Activated naive CD4-positive, alpha-beta T cell treated with anti-CD3 and anti-CD28 coated beads, Interleukin-2, amount 50 U/mL, for 72 hours (primary cell): ENCODE results near the gene MDH1B. TPM values are rescaled to one million over a fixed set of nuclear protein-coding genes. Genes with fewer than 3 reads are reported as not detected.

ENCODE experiments used
- ATAC-seq, 2 donors: fragments of 150-1000 bp; cut with Tn5 transposase; 2 replicates each; pipeline ENCODE4 v1.10.0; 2021; ENCODE audit warnings: mild to moderate bottlenecking in 2 of 2, moderate library complexity in 2 of 2
- DNase-seq, 2 donors: peaks; one replicate each; pipeline ENCODE4 v3.0.0; 2021 to 2022; ENCODE audit warnings: low spot score in 2 of 2
- H3K27ac Mint-ChIP-seq, 2 donors: one replicate each; pipeline ENCODE4 v1.8.0; 2022; ENCODE audit warnings: mild to moderate bottlenecking in 2 of 2, mixed read lengths in 2 of 2
- H3K36me3 Mint-ChIP-seq, 2 donors: one replicate each; pipeline ENCODE4 v1.8.0; 2022; ENCODE audit warnings: mixed read lengths in 2 of 2
- H3K9me3 Mint-ChIP-seq, 2 donors: one replicate each; pipeline ENCODE4 v1.8.0; 2022; ENCODE audit warnings: mixed read lengths in 2 of 2
- total RNA-seq, 2 donors: library from RNA; stranded (reverse); gene quantifications; one replicate each; pipeline ENCODE4 v1.2.3, GENCODE V29; 2022

Gene MDH1B
- total RNA-seq, 2 donors from 2014 or later, result 0.36 to 1.4 TPM

DNA sequence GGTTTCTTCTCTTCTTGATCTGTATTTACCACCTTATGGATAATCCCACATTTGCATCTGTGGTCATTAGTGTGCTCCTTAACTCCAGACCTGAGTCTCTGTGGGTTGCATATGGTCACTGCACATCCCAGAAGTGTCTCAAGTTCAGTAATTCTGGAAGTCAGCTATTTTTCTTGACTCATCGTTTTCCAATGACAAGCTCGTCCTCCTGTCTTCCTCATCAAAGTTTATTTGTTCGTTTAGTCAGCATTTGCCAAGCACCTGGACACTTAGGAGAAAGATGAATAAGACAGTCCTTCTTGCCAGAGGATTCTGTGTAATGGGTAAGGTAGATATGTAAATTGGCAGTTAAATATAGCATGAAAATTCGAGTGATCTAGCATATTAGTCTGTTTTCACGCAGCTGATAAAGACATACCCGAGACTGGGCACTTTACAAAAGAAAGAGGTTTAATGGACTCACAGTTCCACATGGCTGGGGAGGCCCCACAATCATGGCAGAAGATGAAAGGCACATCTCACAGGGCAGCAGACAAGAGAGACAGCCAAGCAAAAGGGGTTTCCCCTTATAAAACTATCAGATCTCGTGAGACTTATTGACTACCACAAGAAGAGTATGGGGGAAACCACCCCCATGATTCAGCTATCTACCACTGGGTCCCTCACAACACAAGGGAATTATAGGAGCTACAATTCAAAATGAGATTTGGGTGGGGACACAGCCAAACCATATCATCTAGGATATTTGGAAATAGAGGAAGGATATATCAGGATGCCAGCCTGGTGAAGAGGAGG is 19.6 kb upstream of the MDH1B start:
- ATAC-seq (peak in 1 of 2 donors; percentile 92), DNase-seq (no peak)
- Mint-ChIP-seq H3K36me3 (peaks cover 36 to 43% of the 10 kb centered on the region in 2 donors), H3K27ac (peak overlapping the region; percentile 67 to 70), H3K9me3 (peaks cover 9 to 18% of the 10 kb centered on the region in 2 donors)

GRCh38 chr2:206783718-206784117 is 18.6 kb upstream of the MDH1B start:
- Mint-ChIP-seq H3K36me3 (peaks cover 46 to 53% of the 10 kb centered on the region in 2 donors), H3K27ac (no peak overlapping the region), H3K9me3 (peaks cover 15 to 18% of the 10 kb centered on the region in 2 donors)
- ATAC-seq (no peak), DNase-seq (no peak)

DNA sequence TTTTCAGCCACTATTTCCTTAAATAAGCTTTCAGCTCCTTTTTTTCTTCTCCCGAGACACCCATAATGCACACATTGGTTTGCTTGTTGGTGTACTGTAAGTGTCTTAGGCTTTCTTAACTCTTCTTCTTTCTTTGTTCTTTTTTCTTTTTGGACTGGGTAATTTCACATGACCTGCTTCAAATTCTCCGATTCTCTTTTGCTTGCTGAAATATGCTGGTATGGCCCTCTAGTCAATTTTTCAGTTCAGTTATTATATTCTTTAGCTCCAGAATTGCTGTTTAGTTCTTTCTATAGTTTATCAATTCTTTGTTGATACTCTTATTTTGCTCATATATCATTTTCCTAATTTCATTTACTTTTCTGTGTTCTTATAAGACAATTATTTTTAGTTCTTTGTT is 15.5 kb upstream of the MDH1B start:
- peaks cover 71 to 77% of the 10 kb centered on the region in 2 donors for H3K36me3 Mint-ChIP-seq
- DNase-seq (no peak), ATAC-seq (no peak)
- no peak overlapping the region for H3K27ac Mint-ChIP-seq
- H3K9me3 Mint-ChIP-seq, result peaks cover 15 to 29% of the 10 kb centered on the region in 2 donors

GRCh38 chr2:206776432-206776831 is 11.3 kb upstream of the MDH1B start:
- Mint-ChIP-seq H3K9me3 (peaks cover 11 to 17% of the 10 kb centered on the region in 2 donors), H3K27ac (no peak overlapping the region), H3K36me3 (peaks cover 57 to 85% of the 10 kb centered on the region in 2 donors)
- ATAC-seq (no peak), DNase-seq (no peak)

GRCh38 chr2:206774871-206775270 is 9.7 kb upstream of the MDH1B start:
- Mint-ChIP-seq H3K9me3 (peaks cover 7 to 11% of the 10 kb centered on the region in 2 donors), H3K27ac (no peak overlapping the region), H3K36me3 (peaks cover 47 to 75% of the 10 kb centered on the region in 2 donors)
- ATAC-seq, result no peak
- no peak for DNase-seq

GRCh38 chr2:206766057-206766930 is 1.2 kb upstream of the MDH1B start:
- ATAC-seq, result no peak
- Mint-ChIP-seq H3K27ac (peak overlapping the region in 1 of 2 donors; percentile 98), H3K9me3 (no peaks in the 10 kb centered on the region), H3K36me3 (peaks cover 11 to 22% of the 10 kb centered on the region in 2 donors)
- no peak for DNase-seq

GRCh38 chr2:206764673-206765241 is 371 bp downstream of the MDH1B start:
- Mint-ChIP-seq H3K9me3 (no peaks in the 10 kb centered on the region), H3K27ac (peak overlapping the region in 1 of 2 donors; percentile 98), H3K36me3 (peaks cover 11 to 19% of the 10 kb centered on the region in 2 donors)
- no peak for DNase-seq
- no peak for ATAC-seq

GRCh38 chr2:206756816-206757215 is 8.3 kb downstream of the MDH1B start:
- H3K9me3 Mint-ChIP-seq, result no peaks in the 10 kb centered on the region

GRCh38 chr2:206740800-206741199 is 24.3 kb downstream of the MDH1B start:
- no peak for ATAC-seq
- H3K9me3 Mint-ChIP-seq, result no peaks in the 10 kb centered on the region
- no peak for DNase-seq
- H3K27ac Mint-ChIP-seq, result no peak overlapping the region
- no peaks in the 10 kb centered on the region for H3K36me3 Mint-ChIP-seq

More at GRCh38 chr2:206756816-206757215, 8.3 kb downstream of the MDH1B start:
- ATAC-seq (no peak), DNase-seq (no peak)
- Mint-ChIP-seq H3K36me3 (no peaks in the 10 kb centered on the region), H3K27ac (no peak overlapping the region)

DNA sequence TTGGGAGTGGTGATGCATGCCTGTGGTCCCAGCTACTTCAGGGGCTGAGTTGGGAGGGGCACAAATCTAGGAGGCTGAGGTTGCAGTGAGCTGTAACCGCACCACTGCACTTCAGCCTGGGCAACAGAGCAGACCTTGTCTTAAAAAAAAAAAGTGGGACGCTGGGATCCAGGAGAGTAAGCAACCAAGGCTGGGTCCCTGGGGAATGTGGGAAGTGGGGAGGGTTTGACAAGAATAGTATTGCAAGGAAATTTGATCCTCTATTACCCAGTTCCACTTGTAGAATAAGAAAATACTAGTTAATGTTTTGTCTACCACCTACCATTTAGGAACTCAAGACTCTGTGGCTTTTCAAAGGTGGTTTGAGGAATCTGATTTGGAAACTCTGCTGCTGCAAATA is 25.9 kb downstream of the MDH1B start:
- no peaks in the 10 kb centered on the region for H3K9me3 Mint-ChIP-seq
- no peak for ATAC-seq
- no peak overlapping the region for H3K27ac Mint-ChIP-seq
- H3K36me3 Mint-ChIP-seq, result no peaks in the 10 kb centered on the region
- DNase-seq, result no peak

DNA sequence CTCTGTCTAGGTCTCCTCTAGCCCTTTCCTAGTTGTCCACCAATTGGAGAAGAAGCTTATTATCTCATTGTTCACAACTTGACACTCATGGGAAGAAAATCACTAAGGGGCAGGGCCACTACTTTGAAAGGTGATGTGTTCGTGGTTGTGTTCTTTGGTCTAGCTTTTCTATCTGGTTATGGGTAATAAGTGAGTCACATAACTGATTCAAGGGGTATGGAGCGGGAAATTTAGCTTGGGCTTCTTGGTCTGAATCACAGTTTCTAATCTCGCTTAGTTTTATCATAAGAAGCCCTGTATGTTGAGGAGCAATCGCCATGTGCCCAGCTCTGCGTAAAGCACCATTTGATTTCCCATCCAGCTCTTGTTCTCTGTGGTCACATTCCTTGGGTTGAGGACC is 28.2 kb downstream of the MDH1B start:
- DNase-seq (peak in 1 of 2 donors; percentile 9), ATAC-seq (peak; percentile 94 to 98)
- no peaks in the 10 kb centered on the region for H3K36me3 Mint-ChIP-seq
- no peaks in the 10 kb centered on the region for H3K9me3 Mint-ChIP-seq
- no peak overlapping the region for H3K27ac Mint-ChIP-seq

DNA sequence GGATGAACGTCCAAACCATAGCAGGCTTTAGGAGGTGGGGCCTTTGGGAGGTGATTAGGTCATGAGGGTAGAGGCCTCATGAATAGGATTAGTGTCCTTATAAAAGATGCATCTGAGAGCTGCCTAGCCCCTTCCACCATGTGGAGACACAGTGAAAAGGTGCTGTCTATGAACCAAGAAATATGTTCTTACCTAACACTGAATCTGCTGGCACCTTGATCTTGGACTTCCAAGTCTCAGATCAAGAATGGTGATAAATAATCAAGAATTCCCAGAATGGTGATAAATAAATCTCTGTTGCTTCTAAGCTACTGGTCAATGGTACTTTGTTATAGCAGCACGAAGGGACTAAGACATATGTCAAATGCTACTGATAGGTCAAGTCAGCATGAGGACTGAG is 31.8 kb downstream of the MDH1B start:
- no peak overlapping the region for H3K27ac Mint-ChIP-seq
- H3K36me3 Mint-ChIP-seq, result no peaks in the 10 kb centered on the region
- H3K9me3 Mint-ChIP-seq, result no peaks in the 10 kb centered on the region
- no peak for ATAC-seq
- DNase-seq, result no peak

GRCh38 chr2:206728277-206729199 is 36.6 kb downstream of the MDH1B start:
- H3K9me3 Mint-ChIP-seq, result no peaks in the 10 kb centered on the region
- H3K27ac Mint-ChIP-seq, result peak overlapping the region in 1 of 2 donors; percentile 58
- no peaks in the 10 kb centered on the region for H3K36me3 Mint-ChIP-seq
- DNase-seq (no peak), ATAC-seq (peak; percentile 57 to 95)

- Mint-ChIP-seq H3K36me3 (peaks cover 2% of the 10 kb centered on the region in 2 donors), H3K9me3 (peaks cover 0 to 1% of the 10 kb centered on the region in 2 donors)
- no peak for DNase-seq
Measured at GRCh38 chr2:206727287-206727686, 37.8 kb downstream of the MDH1B start.

GRCh38 chr2:206723288-206723687 is 41.8 kb downstream of the MDH1B start:
- H3K27ac Mint-ChIP-seq, result no peak overlapping the region
- peaks cover 0 to 4% of the 10 kb centered on the region in 2 donors for H3K9me3 Mint-ChIP-seq
- ATAC-seq, result no peak
- H3K36me3 Mint-ChIP-seq, result peaks cover 4 to 5% of the 10 kb centered on the region in 2 donors
- no peak for DNase-seq

More at GRCh38 chr2:206727287-206727686, 37.8 kb downstream of the MDH1B start:
- no peak overlapping the region for H3K27ac Mint-ChIP-seq
- no peak for ATAC-seq
